Dedifferentiated amniotic fluid mesenchymal stem cell (primary cell): Measurements from ENCODE around the gene TRIM16.
"Not testable (repeated sequence)": the region's sequence is repeated elsewhere in the genome, so short reads cannot be mapped to it uniquely, and the experiment has no call there.

Experiments
- DNase-seq: peaks from one replicate; pipeline ENCODE4 v3.0.0-alpha.2; 2016; ENCODE audit errors: extremely low spot score

The TRIM16 gene

DNA sequence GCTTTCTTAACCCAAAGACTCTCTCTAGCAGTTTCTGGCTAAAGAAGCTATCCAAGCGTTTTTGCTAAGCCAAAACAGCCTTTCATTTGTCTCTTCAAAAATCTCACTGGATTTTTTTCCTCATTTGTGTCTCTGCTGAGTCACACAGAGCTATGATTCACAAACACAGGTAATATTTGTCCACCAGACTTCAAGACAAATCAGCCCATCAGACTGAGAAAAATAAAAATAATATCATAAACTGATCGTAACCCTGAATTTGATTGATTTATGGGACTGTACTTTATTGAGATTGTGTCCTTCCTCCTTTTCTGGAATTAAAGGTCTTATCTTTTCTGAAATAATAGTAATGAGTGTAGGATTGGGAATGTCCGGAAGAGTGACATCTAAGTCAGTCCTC lies 25.8 kb downstream of the TRIM16 start:
- no peak for DNase-seq

DNA sequence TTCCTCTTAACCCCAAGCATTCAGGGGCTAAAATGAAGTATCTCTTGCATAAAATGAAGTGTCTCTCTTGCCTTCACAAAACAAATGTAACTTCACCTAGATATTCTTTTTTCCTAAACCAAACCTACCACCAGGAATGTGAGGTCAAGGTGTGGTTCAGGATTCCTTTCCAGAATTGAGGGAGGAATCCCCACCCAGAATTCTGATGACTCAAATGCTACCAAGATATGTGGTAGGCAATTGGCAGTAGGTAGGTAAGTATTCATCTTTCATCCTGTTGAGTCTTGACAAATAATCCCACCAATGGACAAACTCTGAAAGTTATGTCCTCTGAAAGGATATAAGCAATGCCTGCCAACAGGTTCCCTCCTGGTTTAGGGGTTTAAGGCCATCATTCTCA lies 26.2 kb downstream of the TRIM16 start:
- no peak for DNase-seq

DNA sequence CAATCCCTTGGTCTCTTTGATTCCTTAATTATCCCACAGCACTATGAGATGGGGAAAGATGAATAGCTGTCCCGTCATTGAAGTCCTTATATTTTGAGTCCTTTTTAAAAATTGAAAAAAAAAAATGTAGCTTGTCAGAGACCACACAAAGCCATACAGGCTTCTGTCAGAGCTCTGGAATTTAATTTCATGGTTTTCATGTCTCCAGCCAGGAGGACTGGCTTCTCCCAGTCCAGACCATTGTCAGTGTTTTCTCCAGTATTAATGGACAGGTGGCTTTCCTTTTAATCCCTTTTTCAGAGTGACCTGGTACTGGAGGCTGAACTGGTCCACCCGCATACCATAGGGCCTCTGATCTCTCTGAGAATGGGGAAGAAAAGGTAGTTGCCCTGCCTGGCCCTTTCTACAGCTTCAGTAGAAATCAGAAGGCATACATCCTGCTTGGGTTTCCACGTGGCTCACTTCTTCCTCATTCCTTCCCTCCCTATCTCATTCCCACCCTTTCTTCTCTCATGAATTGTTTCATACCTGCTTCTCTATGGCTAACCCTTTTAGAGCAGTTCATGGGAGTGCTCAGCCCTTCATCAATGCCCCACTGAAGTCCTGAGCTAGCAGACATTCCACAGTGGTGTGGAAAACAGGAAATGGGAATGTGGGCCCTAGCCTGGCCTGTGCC lies 29.1 kb downstream of the TRIM16 start:
- no peak for DNase-seq

DNA sequence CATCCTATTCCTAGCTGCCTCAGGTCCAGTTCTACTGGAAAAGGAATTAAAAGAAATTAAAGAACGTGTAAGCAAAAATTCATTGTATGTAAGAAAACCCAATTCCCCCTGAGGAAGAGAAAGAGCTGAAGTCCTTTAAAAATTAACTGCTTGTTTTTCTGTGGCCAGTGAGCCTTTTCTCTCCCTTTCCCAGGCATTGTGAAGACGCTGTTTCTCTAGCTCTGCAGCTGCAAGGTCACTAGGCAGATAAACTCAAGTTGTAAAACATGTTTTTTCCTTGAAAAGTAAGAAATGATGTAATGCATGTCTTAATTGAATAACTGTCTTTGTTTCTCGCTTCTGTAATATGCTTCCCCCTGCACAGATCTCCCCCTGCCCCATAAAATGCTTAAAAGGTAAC lies 29.7 kb downstream of the TRIM16 start:
- DNase-seq: not testable (repeated sequence)

DNA sequence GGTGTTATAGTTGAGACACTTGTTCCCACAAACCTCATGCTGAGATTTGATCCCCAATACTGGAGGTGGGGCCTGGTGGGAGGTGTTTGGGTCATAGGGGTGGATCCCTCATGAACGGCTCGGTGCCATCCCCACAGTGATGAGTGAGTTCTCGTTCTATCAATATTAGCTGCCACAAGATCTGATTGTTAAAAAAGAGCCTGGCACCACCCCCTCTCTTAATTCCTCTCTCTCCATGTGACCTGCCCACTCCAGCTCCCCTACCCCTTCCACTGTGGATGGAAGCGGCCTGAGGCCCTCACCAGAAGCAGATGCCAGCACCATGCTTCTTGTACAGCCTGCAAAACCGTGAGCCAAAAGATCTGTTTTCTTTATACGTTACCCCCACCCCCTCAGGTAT lies 31.2 kb downstream of the TRIM16 start:
- DNase-seq: no peak

DNA sequence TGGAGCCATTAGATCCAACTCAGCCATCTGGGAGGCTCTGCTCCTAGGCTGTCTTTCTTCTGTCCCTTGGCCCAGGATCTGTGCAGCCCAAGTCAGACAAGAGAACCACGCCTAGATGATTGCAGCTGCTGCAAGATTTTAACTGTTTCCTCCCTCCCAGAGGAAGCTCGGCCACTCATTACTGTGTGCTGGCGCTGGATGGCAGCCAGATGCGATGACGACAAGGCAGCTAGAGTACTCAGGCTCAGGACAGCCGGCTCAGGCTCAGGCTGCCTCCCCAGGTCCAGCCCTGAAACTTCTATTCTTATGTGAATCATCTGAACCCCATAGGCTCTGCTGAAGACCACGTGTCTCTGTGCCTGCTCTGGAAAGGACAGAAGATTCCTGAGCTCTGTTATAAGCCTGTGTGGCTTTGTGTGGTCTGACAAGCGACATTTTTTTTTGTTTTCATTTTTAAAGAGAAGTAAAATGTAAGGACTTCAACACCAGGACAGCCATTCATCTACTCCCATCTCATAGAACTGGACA lies 32.5 kb downstream of the TRIM16 start:
- DNase-seq: peak; percentile 99

DNA sequence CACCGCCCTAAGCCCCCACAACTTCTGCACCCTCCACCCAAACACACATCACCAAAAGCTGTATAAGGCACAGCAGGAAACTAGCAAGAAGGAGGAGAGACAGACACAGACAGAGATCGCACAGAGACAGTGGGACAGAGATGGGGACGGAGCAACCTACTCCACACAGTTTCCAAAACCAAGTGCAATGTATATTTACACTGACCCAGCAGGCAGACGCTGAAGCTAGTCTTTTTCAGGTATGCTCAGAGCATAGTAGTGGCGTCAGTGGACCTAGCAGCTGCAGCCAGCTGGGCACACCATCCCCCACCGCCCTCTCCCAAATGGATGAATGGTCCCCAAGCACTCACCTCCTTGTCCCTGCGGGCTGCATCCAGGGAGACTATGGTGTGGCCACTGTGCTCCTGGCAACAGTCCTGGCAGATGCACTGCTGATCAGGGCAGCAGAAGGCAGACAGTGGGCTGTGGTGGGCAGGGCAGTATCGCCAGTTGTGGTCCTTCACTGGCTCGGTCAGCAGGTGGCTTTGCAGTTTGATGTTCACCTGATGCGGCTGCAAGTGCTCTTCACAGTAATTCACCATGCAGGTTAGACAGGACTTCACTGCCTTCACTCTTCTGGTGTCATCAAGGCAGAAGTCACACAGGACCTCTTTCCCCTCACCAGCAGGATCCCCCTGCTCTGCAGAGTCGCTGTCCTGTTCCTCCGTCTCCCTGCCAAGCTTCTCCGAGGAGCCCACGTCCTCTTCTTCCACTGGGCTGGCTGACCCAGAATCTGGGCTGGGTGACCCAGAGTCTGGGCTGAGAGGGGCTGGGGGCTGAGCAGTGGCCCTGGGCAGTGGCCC lies 33.1 kb downstream of the TRIM16 start:
- no peak for DNase-seq

DNA sequence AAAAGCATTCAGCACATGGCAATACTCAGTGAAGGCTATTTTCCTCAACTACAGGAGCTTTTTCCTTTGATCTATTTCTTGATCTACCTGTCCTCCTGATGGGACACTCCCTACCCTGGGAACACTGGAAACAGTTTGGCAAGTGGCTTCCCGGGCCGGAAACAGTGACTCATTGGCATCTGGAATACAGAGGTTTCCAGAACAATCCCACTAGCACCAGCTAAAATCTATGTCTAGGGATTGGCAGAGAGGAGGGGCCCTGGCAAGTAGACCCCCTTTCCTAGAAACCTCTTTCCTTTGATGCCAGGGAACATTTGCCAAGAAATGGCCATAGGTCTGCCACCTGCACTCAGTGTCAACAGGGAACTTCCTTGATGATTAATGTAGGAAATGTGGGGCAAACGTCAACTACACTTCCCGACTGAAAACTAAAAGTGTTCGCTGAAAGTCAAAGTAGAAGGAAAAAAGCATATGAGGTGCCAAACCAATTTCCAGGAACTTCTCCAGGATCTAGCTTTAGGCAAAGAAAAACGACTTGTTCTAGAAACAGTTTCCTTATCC lies 34.2 kb downstream of the TRIM16 start:
- peak; percentile 48 for DNase-seq

DNA sequence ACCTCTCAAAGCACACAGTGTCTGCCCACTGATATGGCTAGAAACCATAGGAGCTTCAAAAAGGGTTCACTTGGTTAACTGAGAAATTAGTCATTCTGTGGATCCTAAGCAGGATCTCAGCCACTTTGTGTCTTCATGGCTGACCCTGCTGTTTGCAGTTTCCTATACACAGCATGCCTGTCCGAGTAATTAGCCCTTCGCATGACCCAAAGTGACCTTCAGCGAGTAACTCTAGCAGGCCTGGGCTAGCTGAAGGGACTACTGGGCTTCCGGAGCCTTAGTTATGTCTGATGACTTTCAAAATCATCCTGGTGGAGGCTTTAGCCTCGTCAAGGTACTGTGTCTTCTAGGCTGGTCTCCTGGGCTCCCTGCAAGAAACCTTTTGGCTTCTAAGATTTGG lies 35.7 kb downstream of the TRIM16 start:
- no peak for DNase-seq

DNA sequence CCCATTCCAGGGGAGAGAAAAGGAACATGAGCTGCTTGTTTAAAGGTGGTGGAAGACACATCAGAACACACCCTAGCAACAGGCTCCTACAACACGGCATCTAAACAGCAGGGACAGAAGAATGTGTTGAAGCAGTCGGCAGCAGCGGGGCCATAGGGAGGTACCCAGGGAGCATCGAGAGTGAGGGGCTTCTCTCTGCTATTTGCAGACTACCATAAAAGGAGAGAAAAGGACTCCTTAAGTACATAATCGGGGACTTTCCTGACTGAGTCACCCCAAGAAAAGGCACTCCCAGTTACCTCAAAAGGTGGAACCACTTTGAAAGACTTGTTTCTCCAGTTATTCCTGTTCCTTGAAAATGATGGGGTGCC lies 38.2 kb downstream of the TRIM16 start:
- not testable (repeated sequence) for DNase-seq

DNA sequence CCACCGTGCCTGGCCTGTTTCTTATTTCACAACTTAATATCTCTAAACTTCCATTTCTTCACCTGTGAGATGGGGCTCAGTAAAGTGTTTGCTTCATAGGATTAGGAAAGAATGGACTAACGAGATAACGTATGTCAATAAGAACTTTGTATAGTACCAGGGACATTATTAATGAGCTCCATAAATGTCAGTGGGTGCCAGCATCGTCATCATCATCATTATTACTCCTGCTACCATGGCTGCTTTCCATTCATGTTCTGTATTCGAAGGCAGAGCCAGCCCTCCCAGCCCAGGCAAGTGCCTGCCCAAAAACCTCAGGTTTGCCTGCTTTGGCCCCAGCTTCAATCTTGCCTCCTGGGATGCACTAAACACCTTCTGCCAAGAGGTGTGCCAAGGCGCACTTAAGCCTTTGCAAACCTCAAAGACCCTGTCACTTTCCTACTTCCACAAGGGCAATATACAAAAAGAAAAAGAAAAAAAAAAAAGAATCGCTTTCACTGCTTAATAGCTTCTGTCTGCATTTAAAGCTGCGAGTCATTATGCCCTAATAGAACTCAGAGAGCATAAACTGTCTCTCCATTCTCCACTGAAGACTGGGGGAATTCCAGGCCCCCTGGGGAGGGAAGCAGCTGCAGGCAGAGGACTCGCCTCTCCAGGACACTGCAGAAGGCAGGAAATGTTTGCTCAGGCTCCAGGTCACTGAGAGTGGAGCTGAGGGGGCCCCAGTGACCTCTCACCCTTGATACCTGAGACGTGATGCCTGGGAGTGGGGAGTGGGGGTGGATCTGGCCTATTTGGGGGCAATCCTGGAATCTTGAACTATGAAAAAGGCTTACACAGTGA lies 38.8 kb downstream of the TRIM16 start:
- not testable (repeated sequence) for DNase-seq

DNA sequence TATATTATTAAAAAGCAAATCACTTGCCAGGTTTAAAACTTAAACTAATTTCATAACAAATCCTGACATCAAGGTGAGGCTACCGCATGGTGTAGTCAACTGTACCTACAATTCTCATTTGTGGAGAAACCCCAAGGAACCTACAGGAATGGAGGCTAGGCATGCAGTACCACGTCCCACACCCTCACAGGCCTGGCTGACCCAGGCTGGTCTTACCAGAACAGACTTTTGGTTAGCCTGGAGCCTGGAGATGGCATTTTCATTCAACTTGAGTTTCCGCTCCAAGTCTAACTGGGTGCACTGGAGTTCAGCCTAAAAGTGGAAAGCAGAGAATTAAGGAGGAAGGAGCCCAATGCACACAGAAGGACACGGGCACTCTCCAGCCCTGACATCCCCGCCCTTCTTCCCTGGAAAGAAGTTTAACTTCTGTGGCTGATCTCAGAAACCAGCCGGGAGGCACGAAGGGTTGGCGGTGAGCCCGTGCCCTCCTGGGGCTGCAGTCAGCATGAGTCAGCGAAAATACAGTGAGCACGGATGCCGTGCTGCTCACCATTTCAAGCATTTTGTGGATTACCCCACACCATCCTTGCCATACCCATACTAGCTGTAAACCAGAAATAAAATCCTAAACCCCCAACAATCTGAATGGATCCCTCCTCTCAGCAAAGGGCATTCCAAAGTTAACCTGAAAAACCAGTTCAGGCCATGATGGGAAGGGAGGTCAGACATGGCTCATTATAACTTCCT lies 41.4 kb downstream of the TRIM16 start:
- not testable (repeated sequence) for DNase-seq

DNA sequence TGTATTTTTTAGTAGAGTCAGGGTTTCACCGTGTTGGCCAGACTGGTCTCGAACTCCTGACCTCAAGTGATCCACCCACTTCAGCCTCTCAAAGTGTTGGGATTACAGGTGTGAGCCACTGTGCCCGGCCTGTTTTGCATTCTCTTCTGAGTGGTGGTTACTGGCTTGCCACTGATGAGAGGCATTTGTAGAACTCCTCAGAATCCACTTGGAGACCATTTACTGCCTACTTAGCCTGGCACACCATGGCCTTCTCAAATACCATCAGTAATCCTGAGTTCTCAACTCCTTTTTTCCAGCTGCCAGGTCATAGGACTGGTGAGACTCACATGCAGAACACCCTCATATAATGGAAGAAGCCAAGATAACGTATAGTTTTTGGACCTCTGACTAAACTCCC lies 42.1 kb downstream of the TRIM16 start:
- not testable (repeated sequence) for DNase-seq

DNA sequence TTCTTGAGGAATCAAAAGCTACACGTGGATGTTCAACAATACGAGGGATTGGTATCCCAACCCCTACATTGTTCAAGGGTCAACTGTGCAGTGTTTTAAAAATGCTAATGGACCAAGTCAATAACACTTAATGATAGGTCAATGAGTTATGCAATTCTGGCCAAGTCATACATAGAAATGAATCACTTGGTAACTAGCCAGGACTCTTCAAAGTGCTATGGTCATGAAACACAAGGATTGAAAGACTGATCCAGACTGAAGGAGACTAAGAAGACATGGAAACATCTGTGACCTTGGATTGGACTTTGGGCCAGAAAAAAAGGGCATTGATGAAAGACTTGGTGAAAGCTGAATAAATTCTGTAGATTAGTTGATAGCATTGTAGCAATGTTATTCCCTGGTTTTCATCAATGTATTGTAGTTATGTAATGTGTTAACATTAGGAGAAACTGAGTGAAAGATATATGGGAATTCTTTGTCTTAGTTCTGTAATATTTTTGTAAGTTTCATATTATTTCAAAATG lies 53.1 kb downstream of the TRIM16 start:
- DNase-seq: not testable (repeated sequence)

DNA sequence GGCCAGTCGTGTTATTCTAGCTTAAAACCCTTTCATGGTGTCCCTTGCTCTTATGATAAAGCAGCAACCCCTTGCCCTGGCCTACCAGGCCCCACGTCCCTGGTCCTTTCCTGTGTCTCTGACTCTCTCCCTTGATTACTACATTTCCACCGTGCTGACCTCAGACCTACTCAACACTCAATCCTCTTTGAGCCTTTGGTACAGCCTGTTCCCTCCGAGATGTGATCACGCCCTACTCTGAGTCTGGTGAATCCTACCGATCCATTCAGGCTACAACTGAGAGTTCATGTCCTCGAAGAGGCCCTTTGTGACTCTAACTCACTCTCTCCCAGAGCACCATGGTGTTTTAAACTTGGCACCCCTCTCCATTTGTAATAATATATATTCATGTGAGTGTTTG lies 54.1 kb downstream of the TRIM16 start:
- not testable (repeated sequence) for DNase-seq

DNA sequence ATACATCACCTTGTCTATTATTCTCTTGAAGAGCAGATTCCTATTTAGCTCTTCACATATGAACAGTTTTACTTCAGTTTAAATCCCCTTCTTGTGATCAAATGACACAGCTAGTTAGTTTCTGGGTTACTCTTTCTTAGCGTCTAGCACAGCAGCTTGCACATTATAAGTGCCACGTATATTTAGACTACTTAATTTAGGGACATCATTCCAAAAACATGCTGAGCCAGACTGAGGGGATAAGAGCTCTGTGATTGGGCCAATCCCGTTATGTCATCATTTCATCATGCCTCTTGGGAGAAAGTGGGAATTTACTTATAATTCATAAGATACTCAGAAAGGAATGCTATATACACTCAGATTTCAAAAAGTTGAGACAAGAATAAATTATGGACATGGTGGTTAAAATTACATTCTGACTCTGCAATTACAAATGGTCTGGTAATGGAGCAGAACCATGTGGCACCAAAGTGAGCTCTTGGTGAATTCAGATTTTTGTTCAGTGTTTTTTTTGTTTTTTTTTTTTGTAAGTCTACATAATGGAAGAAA lies 60.4 kb downstream of the TRIM16 start:
- DNase-seq: not testable (repeated sequence)

DNA sequence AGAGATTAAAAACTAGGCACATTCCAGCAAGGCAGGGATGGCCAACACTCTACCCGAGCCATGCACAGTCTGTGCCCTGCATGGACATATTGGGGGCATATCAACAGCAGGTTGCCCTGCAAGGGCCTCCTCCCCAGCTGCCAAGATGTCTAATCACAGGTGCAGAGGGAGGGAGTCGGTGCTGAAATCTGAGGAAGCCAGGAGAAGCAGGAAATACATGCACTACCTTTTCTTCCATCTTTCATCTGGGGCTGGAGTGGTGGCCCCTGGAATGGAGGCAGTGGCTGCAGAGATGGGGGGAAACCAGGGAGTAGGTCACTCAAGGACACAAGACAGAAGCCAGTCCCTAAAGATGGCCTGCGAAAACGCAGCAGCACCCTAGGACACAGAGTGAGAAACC lies 60.9 kb downstream of the TRIM16 start:
- DNase-seq: not testable (repeated sequence)

DNA sequence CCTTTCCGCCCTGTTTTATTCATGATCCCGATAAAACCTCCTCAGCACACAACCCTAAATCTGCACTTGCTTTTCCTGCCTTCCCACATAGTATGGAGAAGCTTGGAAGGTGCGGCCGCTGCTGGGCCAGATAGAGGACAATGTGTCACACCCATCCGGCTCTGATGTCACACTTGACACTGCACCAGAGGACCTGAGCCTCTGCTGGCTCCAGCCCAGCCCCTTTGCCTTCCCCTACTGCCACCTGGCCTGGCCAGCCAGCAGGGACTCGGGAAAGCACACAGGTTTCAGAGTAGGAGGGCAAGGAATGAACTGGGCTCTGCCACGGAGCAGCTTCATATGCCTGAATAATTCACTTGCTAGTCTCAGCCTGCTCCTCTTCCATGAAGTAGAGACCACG lies 62.0 kb downstream of the TRIM16 start:
- not testable (repeated sequence) for DNase-seq

DNA sequence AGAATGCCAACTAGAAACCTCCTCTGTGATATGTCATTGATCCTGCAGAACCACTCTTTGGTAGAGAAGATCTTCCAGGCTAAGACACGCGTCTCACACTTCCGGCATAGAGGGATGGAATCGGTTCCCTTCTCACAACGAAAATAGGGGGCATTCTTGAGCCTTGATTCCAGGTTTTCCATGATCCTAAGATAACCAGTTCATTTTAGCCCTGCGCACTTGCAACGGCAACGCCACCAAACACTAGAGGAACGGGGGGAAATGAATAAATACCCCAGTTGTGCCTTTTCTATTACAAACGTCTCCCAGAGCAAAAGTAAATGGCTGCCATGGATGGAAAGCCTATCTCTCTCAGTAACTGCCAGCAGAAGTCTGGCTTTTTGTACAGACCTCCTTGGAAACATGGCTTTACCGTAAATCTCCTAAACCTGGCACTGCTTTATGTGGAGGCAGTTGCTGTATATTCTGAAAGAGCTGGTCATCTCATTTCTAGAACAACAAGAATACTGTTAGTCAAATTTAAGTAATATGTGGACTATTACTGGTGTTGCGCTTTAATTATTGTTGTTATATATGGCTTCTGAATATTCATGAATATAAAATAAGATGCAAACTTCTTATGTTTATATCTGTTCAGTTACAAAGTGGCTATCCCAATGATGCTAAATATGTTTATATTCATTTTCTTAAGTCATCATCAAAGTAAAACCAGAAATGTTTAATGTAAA lies 64.6 kb downstream of the TRIM16 start, which contains the start of gene FBXW10B:
Gene FBXW10B (minus strand): TSS at position 374 of the 728 bp plus-strand sequence. CDS start 192 bp downstream, at position 182.
- DNase-seq: not testable (repeated sequence)

DNA sequence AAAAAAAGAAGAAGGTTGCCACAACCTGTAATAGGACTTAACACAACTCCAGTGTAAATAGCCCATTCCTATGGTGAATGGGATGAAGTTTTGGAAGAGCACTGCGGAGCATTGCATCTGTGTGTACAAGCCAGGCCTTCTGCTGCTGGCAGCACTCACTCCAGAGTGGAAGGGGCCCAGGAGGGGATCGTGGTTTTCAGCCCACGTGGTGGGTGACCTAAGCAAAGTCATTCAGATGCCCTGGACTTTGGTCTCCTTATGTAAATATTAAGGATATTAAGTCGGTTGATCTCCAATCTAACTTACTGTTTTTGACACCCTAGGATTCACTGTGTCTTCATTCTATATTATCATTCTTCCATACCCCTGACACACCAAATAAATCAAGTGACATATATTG lies 67.3 kb downstream of the TRIM16 start:
- not testable (repeated sequence) for DNase-seq
